ENCODE measurements around the gene YWHAQ.
"Not testable (repeated sequence)": the region's sequence is repeated elsewhere in the genome, so short reads cannot be mapped to it uniquely, and the experiment has no call there.

DNA sequence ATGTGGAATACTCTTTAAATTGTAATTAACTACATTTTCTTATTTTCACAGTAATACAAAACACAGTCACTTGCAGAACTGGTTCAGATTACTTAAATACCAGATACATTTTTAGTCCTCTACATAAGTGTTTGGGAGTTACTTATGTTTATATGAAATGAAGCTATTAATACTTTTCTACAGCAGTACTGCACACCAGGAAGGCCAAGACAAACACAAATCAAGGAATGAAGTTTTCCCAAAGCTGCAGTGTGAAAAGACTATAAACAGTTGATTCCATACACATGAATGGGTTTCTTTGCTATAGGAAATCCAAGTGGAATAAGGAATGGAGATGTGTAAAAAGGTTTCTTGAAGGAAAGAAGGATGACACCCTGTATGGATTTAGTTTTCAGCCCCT, 45.9 kb downstream of the YWHAQ start:
- TF ChIP-seq, protein P1, sequence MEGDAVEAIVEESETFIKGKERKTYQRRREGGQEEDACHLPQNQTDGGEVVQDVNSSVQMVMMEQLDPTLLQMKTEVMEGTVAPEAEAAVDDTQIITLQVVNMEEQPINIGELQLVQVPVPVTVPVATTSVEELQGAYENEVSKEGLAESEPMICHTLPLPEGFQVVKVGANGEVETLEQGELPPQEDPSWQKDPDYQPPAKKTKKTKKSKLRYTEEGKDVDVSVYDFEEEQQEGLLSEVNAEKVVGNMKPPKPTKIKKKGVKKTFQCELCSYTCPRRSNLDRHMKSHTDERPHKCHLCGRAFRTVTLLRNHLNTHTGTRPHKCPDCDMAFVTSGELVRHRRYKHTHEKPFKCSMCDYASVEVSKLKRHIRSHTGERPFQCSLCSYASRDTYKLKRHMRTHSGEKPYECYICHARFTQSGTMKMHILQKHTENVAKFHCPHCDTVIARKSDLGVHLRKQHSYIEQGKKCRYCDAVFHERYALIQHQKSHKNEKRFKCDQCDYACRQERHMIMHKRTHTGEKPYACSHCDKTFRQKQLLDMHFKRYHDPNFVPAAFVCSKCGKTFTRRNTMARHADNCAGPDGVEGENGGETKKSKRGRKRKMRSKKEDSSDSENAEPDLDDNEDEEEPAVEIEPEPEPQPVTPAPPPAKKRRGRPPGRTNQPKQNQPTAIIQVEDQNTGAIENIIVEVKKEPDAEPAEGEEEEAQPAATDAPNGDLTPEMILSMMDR (IDR thresholded peaks at IDR 0.05): not testable (repeated sequence)
- TF ChIP-seq ZFX (IDR thresholded peaks at IDR 0.05; ENCODE audit: borderline replicate concordance): not testable (repeated sequence)

Data from 22Rv1 (cell line).